OCI-LY7 (cell line): Measurements from ENCODE around the gene SCN1A. TPM values are rescaled to one million over a fixed set of nuclear protein-coding genes. Genes with fewer than 3 reads are reported as not detected.

Source experiments
- BruUV-seq: library from RNA; stranded (reverse); fragments of 400-500 nt; replicated peaks from 2 replicates; lab custom pipeline; 2021; lab: Mats Ljungman, UMichigan
- CTCF ChIA-PET: fragments of 300-600 bp; sonication (Branson Sonifier 250); formaldehyde crosslinking; loops from one replicate; lab custom pipeline; 2022; ENCODE audit warnings: antibody characterized with exemption; ENCODE audit not compliant: unreplicated experiment; lab: Charles Lee
- POLR2A ChIA-PET: fragments of 300-600 bp; sonication (Branson Sonifier 250); formaldehyde crosslinking; loops from one replicate; lab custom pipeline; 2022; ENCODE audit warnings: antibody characterized with exemption; lab: Charles Lee
- DNase-seq: peaks from one replicate; pipeline ENCODE4 v3.0.0-alpha.2; 2015; ENCODE audit warnings: low spot score
- H2AFZ ChIP-seq: fragments of 200-600 bp; sonication (generic), shearing (Covaris generic); 2 replicates; pipeline ENCODE4 v1.6.1; 2014; ENCODE audit warnings: mild to moderate bottlenecking, antibody characterized with exemption, low read length, moderate library complexity
- H3K27ac ChIP-seq: fragments of 200-600 bp; sonication (generic); 2 replicates; pipeline ENCODE4 v1.5.1; 2014; ENCODE audit warnings: mixed run types, low read depth, mild to moderate bottlenecking, moderate library complexity, low read length, inconsistent platforms; ENCODE audit not compliant: poor library complexity, severe bottlenecking
- H3K36me3 ChIP-seq: fragments of 200-600 bp; sonication (generic); 2 replicates; pipeline ENCODE4 v1.6.1; 2014; ENCODE audit warnings: mild to moderate bottlenecking, antibody characterized with exemption, low read length, moderate library complexity, mixed read lengths; ENCODE audit not compliant: insufficient read depth
- H3K4me1 ChIP-seq: fragments of 200-600 bp; sonication (generic); 2 replicates; pipeline ENCODE4 v1.5.1; 2014; ENCODE audit warnings: mild to moderate bottlenecking, low read length; ENCODE audit not compliant: insufficient read depth, poor library complexity, severe bottlenecking
- H3K4me2 ChIP-seq: fragments of 200-600 bp; sonication (generic); 2 replicates; pipeline ENCODE4 v1.6.1; 2014; ENCODE audit warnings: mild to moderate bottlenecking, low read length
- H3K4me3 ChIP-seq: fragments of 200-600 bp; sonication (generic); 2 replicates; pipeline ENCODE4 v1.5.1; 2014; ENCODE audit warnings: mild to moderate bottlenecking, low read depth, low read length; ENCODE audit not compliant: poor library complexity, severe bottlenecking
- H3K79me2 ChIP-seq: fragments of 200-600 bp; sonication (generic); 2 replicates; pipeline ENCODE4 v1.6.1; 2016; ENCODE audit warnings: low read depth, mild to moderate bottlenecking, low read length, moderate library complexity, mixed read lengths; ENCODE audit not compliant: insufficient read depth
- H3K9me2 ChIP-seq: fragments of 200-600 bp; sonication (generic); 2 replicates; pipeline ENCODE4 v1.6.1; 2016; ENCODE audit warnings: mild to moderate bottlenecking, low read length, mixed read lengths; ENCODE audit not compliant: insufficient read depth
- H3K9me3 ChIP-seq: fragments of 200-600 bp; sonication (generic); 2 replicates; pipeline ENCODE4 v1.6.1; 2014; ENCODE audit warnings: mild to moderate bottlenecking, mixed run types, low read length, mixed read lengths
- H4K20me1 ChIP-seq: fragments of 200-600 bp; sonication (generic); 2 replicates; pipeline ENCODE4 v1.6.1; 2014; ENCODE audit warnings: mild to moderate bottlenecking, antibody characterized with exemption, low read length, moderate library complexity, mixed read lengths; ENCODE audit not compliant: insufficient read depth
- CTCF ChIP-seq: fragments of 200-600 bp; sonication (generic); conservative IDR thresholded peaks from 2 replicates; pipeline ENCODE4 v1.5.1; 2014; ENCODE audit warnings: mild to moderate bottlenecking, antibody characterized with exemption, low read length, moderate library complexity, mixed read lengths
- EZH2phosphoT487 ChIP-seq: fragments of 200-600 bp; sonication (generic); IDR thresholded peaks from 2 replicates; pipeline ENCODE4 v1.6.1; 2018; ENCODE audit warnings: low read depth, borderline replicate concordance, mild to moderate bottlenecking, mixed run types, antibody characterized with exemption, low read length, moderate library complexity, mixed read lengths
- intact Hi-C: fragments of 100-400 bp; cut with micrococcal nuclease; formaldehyde crosslinking; loops from one replicate; pipeline ENCODE4 v1.10.0; 2022; ENCODE audit not compliant: unreplicated experiment
- total RNA-seq, 2 experiments: library from RNA; depleted of rRNA in 1 of 2; stranded (reverse); fragments of >200 nt in 1 of 2; shearing (Covaris generic) in 1 of 2; gene quantifications; 2 replicates each; pipeline ENCODE4 v1.2.3, GENCODE V29; 2014 to 2022

Gene SCN1A
- total RNA-seq, 2 experiments from 2014 or later: not detected

- TF ChIP-seq CTCF (no peak), EZH2phosphoT487 (no peak)
- POLR2A ChIA-PET: no interaction called here
- Histone ChIP-seq H3K36me3 (no peaks in the 10 kb centered on the region), H3K9me3 (no peaks in the 10 kb centered on the region), H3K4me3 (no peak overlapping the region), H3K4me1 (no peaks in the 10 kb centered on the region), H3K9me2 (no peaks in the 10 kb centered on the region), H2AFZ (no peak overlapping the region), H3K79me2 (no peaks in the 10 kb centered on the region), H4K20me1 (no peaks in the 10 kb centered on the region), H3K4me2 (no peak overlapping the region), H3K27ac (no peak overlapping the region)
- CTCF ChIA-PET: no interaction called here
- BruUV-seq: no TSS peak
- intact Hi-C loops: no loop called here
- no peak for DNase-seq
Observed at GRCh38 chr2:166060191-166060590, 67.6 kb downstream of the SCN1A start.

- Histone ChIP-seq H4K20me1 (no peaks in the 10 kb centered on the region), H3K36me3 (no peaks in the 10 kb centered on the region), H3K4me1 (no peaks in the 10 kb centered on the region), H3K9me3 (no peaks in the 10 kb centered on the region), H3K27ac (no peak overlapping the region), H2AFZ (no peak overlapping the region), H3K4me3 (no peak overlapping the region), H3K9me2 (no peaks in the 10 kb centered on the region; the same call in 1 of the 2 replicates), H3K4me2 (no peak overlapping the region), H3K79me2 (no peaks in the 10 kb centered on the region)
- intact Hi-C loops: loop anchor here (2.0 kb wide), 1 partner anchor 71 kb away; the partner anchor contains the start of gene SCN1A
- BruUV-seq: no TSS peak
- ChIA-PET POLR2A (interaction anchor here (0.5 to 1.4 kb wide), 4 partner anchors 9 to 64 kb away, joined by 3 to 4 read pairs (median 3); no protein-coding TSS in a partner anchor), CTCF (no interaction called here)
- peak; percentile 17 for DNase-seq
- TF ChIP-seq EZH2phosphoT487 (no peak), CTCF (peak; percentile 83)
Observed at GRCh38 chr2:166057370-166058164, 70.3 kb downstream of the SCN1A start.

GRCh38 chr2:166044853-166045483 is 82.9 kb downstream of the SCN1A start:
- CTCF ChIA-PET: no interaction called here
- H3K4me2 ChIP-seq: no peak overlapping the region

More at GRCh38 chr2:166044853-166045483, 82.9 kb downstream of the SCN1A start:
- H4K20me1 ChIP-seq: no peaks in the 10 kb centered on the region
- no TSS peak for BruUV-seq
- no peaks in the 10 kb centered on the region for H3K9me2 ChIP-seq
- no peak overlapping the region for H3K4me3 ChIP-seq
- H3K9me3 ChIP-seq: no peaks in the 10 kb centered on the region
- H3K27ac ChIP-seq: no peak overlapping the region
- H3K36me3 ChIP-seq: no peaks in the 10 kb centered on the region
- no peak overlapping the region for H2AFZ ChIP-seq
- TF ChIP-seq CTCF (no peak), EZH2phosphoT487 (no peak)
- POLR2A ChIA-PET: no interaction called here
- no peaks in the 10 kb centered on the region for H3K79me2 ChIP-seq
- no peaks in the 10 kb centered on the region for H3K4me1 ChIP-seq
- DNase-seq: no peak
- intact Hi-C loops: no loop called here
